Thoracic aorta (tissue), 2 donors: ENCODE measurements around the gene MAPK8. TPM values are rescaled to one million over a fixed set of nuclear protein-coding genes. Genes with fewer than 3 reads are reported as not detected.
A peak's percentile ranks its signal among the peaks of the same experiment; 100 is the strongest.

Experiments
- ATAC-seq: fragments of 150-250 bp; one replicate; pipeline ENCODE4 v1.8.0; 2017; ENCODE audit warnings: low read depth; ENCODE audit not compliant: insufficient number of reproducible peaks, low FRiP score
- DNase-seq: peaks from one replicate; pipeline ENCODE4 v3.0.0-alpha.2; 2020; ENCODE audit warnings: low spot score
- H3K27ac ChIP-seq, 2 donors: fragments of 200-600 bp; sonication (generic); 1 replicate in 1 of 2; 2 replicates in 1 of 2; pipeline ENCODE4 v1.5.1; 2016; ENCODE audit warnings: mild to moderate bottlenecking in 2 of 2, moderate library complexity in 2 of 2
- H3K27me3 ChIP-seq: fragments of 200-600 bp; sonication (generic); replicated peaks from 2 replicates; pipeline ENCODE4 v1.6.0; 2016; ENCODE audit warnings: mild to moderate bottlenecking; ENCODE audit not compliant: insufficient read depth
- H3K36me3 ChIP-seq: fragments of 200-600 bp; sonication (generic); one replicate; pipeline ENCODE4 v1.5.1; 2016
- H3K4me1 ChIP-seq, 2 donors: fragments of 200-600 bp; sonication (generic); 1 replicate in 1 of 2; 2 replicates in 1 of 2; pipeline versions ENCODE4 v1.5.1 to v1.6.0; 2016; ENCODE audit warnings: low read depth in 2 of 2, mild to moderate bottlenecking in 1 of 2; ENCODE audit not compliant: control insufficient read depth in 1 of 2
- H3K4me3 ChIP-seq: fragments of 200-600 bp; sonication (generic); 2 replicates; pipeline ENCODE4 v1.5.1; 2016; ENCODE audit warnings: mild to moderate bottlenecking
- H3K9me3 ChIP-seq: fragments of 200-600 bp; sonication (generic); 2 replicates; pipeline ENCODE4 v1.5.1; 2016
- CTCF ChIP-seq: fragments of 200-600 bp; sonication (generic); IDR thresholded peaks from one replicate; pipeline ENCODE4 v1.5.1; 2019; ENCODE audit warnings: antibody characterized with exemption
- total RNA-seq, 2 donors: library from RNA; depleted of rRNA; stranded (reverse); fragments of >200 nt; gene quantifications; one replicate each; pipeline versions ENCODE4 v1.1.0 to v1.2.3, GENCODE V29; 2016

Gene MAPK8
- total RNA-seq, 2 donors from 2014 or later: 19.5 to 57.4 TPM

DNA sequence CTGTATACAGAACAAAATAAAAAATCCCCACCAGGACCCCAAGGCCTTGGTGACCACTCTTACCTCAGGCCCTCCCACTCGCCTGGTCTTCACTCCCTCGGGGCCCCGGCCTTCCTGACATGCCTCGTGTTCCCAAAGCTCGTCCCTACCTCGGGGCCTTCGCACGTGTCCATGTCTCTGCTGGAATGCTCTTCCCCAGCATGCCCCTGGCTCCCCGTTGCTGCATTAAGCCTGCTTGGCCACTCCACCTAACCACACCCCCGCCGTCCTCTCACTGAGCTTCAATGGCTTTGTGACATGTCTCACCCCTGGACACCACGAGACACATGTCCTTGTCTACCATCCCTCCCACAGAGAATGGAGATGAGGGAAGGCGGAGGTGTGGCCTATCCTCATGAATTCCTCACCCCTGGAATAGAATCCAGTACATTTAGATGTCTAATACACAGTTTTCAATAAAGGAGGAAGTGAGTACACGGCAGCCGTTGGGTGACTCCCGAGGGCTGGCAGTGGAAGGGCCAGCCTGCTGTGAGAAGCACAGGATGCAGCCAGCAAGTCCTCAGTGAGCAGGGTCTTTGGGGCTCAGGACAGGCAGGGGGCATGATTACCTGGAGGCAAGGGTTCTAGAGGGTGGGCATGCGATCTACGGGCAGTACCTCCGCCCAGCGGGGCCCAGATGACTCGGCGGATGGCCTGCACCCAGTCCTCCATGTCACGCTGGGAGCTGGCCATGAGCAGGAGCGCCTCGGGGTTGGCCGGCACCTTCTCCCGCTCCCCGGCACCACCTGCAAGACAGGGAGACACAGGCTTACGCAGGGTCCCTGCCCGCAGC lies 172.7 kb downstream of the MAPK8 start:
- ATAC-seq: no peak
- DNase-seq: no peak

GRCh38 chr10:48480397-48481374 lies 174.2 kb downstream of the MAPK8 start:
- Histone ChIP-seq H3K4me1 (peaks cover 0 to 7% of the 10 kb centered on the region in 2 donors), H3K27me3 (no peaks in the 10 kb centered on the region), H3K36me3 (no peaks in the 10 kb centered on the region), H3K4me3 (peak overlapping the region; percentile 9), H3K9me3 (no peaks in the 10 kb centered on the region), H3K27ac (no peak overlapping the region)
- DNase-seq (no peak), ATAC-seq (no peak)
- no peak for TF ChIP-seq CTCF

More for the DNA sequence above, 172.7 kb downstream of the MAPK8 start:
- H3K36me3 ChIP-seq: no peaks in the 10 kb centered on the region
- H3K27ac ChIP-seq: no peak overlapping the region
- H3K4me1 ChIP-seq: peaks cover 0 to 7% of the 10 kb centered on the region in 2 donors
- no peaks in the 10 kb centered on the region for H3K27me3 ChIP-seq
- no peak for TF ChIP-seq CTCF
- H3K4me3 ChIP-seq: no peak overlapping the region
- H3K9me3 ChIP-seq: no peaks in the 10 kb centered on the region

- ATAC-seq (no peak), DNase-seq (no peak)
- Histone ChIP-seq H3K4me1 (peaks cover 0 to 2% of the 10 kb centered on the region in 2 donors), H3K36me3 (no peaks in the 10 kb centered on the region), H3K9me3 (no peaks in the 10 kb centered on the region), H3K27ac (no peak overlapping the region), H3K27me3 (no peaks in the 10 kb centered on the region), H3K4me3 (no peak overlapping the region)
- no peak for TF ChIP-seq CTCF
Measured at GRCh38 chr10:48481385-48481784, 174.9 kb downstream of the MAPK8 start.

GRCh38 chr10:48482207-48482606 lies 175.7 kb downstream of the MAPK8 start:
- no peaks in the 10 kb centered on the region for H3K36me3 ChIP-seq
- ATAC-seq (no peak), DNase-seq (no peak)
- H3K27ac ChIP-seq: no peak overlapping the region
- H3K4me3 ChIP-seq: no peak overlapping the region
- TF ChIP-seq CTCF: no peak
- H3K27me3 ChIP-seq: no peaks in the 10 kb centered on the region
- H3K9me3 ChIP-seq: no peaks in the 10 kb centered on the region
- H3K4me1 ChIP-seq: no peaks in the 10 kb centered on the region

- TF ChIP-seq CTCF: no peak
- Histone ChIP-seq H3K4me1 (no peaks in the 10 kb centered on the region), H3K36me3 (no peaks in the 10 kb centered on the region), H3K9me3 (no peaks in the 10 kb centered on the region), H3K27me3 (no peaks in the 10 kb centered on the region), H3K4me3 (no peak overlapping the region), H3K27ac (no peak overlapping the region)
- DNase-seq (no peak), ATAC-seq (no peak)
Measured at GRCh38 chr10:48484911-48485310, 178.4 kb downstream of the MAPK8 start.
